Measurements from ENCODE around the gene ITGB2.

ITGB2 gene

DNA sequence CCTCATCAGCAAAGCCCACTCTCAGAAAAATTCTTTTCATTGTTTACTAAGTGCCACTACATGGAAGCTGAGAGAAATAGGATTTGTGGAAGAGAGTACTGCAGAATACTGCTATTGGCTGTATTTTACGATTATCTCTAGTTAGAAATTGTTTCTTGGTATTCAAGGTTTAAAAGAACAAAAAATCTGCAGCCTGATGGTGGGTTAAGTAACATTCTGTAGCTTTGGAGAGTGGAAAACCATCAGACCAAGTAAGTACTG is 74.5 kb downstream of the ITGB2 start:
- H3K4me3 ChIP-seq (ENCODE audit: low read depth, low read length): peak overlapping the region; percentile 47
- no peak for DNase-seq (ENCODE audit: low read depth)
- no peak for TF ChIP-seq CTCF (IDR thresholded peaks at IDR 0.05; ENCODE audit: insufficient read depth, low read depth, low read length, missing control alignments)

- DNase-seq (ENCODE audit: low read depth): peak; percentile 53
- H3K4me3 ChIP-seq (ENCODE audit: low read depth, low read length): peak overlapping the region; percentile 47
- peak; percentile 32 for TF ChIP-seq CTCF (IDR thresholded peaks at IDR 0.05; ENCODE audit: insufficient read depth, low read depth, low read length, missing control alignments)
Observed at GRCh38 chr21:44845418-44846223, 75.1 kb downstream of the ITGB2 start.

DNA sequence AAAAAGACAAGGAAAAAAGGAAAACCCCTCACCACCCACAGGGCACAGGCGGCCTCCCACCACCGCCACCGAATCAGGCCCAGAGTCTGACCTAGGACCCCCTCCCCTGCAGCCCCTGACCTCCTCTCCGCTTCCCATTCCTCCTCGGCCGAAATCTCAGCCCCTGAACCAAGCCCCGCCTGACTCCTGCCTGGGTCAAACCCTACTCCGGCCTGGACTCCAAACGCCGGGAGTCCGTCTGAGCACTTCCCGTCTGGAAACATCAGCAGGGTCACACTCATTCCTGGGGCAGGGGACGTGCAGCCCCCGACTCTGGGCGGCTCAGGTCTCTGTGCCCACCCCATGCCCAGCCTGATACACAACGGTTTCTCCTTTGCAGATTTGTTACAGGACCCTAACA is 76.4 kb downstream of the ITGB2 start:
- no peak for TF ChIP-seq CTCF (IDR thresholded peaks at IDR 0.05; ENCODE audit: insufficient read depth, low read depth, low read length, missing control alignments)

DNA sequence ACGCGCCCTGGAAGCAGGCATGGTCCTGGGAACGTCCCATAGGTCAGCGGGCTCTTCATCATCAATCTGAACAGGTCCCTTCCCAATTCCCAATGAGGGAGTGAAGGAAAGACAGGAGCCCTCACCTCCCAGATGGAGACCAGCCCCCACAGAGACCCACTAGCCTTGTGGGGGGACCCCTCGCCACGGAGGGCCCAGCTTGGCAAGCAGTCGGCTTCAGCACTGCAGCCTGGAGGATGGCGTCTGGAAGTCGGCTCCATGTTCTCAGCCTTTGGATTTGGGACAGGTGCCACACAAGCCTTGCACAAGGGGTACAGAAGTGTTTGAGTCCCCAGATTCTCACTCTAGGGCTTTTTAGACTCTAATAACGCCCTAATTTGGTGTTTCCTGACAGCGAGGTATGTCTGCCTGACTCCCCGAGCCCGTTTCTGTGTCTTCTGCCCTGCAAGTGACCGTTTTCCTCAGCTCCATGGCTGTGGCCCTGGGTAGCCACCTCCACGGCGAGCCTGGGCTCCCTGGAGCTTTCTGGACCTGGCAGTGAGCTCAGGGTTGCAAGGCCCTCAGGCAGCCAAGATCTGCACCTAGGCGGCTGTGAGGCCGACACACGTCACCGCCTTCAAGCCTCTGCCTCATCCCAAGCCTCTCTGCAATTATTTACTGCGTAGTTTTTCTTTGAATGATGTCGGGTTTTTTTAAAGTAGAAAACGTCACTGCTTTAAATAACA is 77.8 kb downstream of the ITGB2 start:
- H3K4me3 ChIP-seq (ENCODE audit: low read depth, low read length): no peak overlapping the region
- DNase-seq (ENCODE audit: low read depth): no peak
- TF ChIP-seq CTCF (IDR thresholded peaks at IDR 0.05; ENCODE audit: insufficient read depth, low read depth, low read length, missing control alignments): no peak

More for the DNA sequence above, 76.4 kb downstream of the ITGB2 start:
- no peak for DNase-seq (ENCODE audit: low read depth)
- no peak overlapping the region for H3K4me3 ChIP-seq (ENCODE audit: low read depth, low read length)

DNA sequence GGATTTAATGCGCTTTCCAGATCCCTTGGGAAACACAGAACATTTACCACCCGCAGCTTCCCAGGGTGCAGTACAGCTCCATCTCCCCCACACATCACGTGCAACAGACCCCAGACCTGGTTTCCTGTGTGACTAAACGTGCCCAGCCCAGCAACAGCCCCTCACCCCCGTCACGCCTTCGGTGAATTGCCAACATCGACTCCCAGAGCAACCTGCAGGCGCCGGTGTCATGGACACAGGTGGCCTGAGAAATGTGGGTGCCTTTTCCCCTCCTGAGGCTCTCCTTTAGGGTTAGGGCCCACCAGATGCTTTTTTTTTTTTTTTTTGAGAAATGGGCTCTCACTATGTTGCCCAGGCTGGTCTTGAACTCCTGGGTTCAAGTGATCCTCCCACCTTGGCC is 78.6 kb downstream of the ITGB2 start:
- DNase-seq (ENCODE audit: low read depth): no peak
- TF ChIP-seq CTCF (IDR thresholded peaks at IDR 0.05; ENCODE audit: insufficient read depth, low read depth, low read length, missing control alignments): no peak

GRCh38 chr21:44840771-44841170 is 79.9 kb downstream of the ITGB2 start:
- no peak for DNase-seq (ENCODE audit: low read depth)
- no peak overlapping the region for H3K4me3 ChIP-seq (ENCODE audit: low read depth, low read length)
- TF ChIP-seq CTCF (IDR thresholded peaks at IDR 0.05; ENCODE audit: insufficient read depth, low read depth, low read length, missing control alignments): no peak

More for the DNA sequence above, 78.6 kb downstream of the ITGB2 start:
- H3K4me3 ChIP-seq (ENCODE audit: low read depth, low read length): no peak overlapping the region
